GM08714 (cell line): ENCODE measurements around the gene CC2D1A.

Source experiments
- H3K4me3 ChIP-seq: fragments of 200-500 bp; sonication (Bioruptor generic); 2 replicates; pipeline ENCODE4 v1.5.1; 2014; ENCODE audit warnings: mild to moderate bottlenecking, low read length, inconsistent platforms
- ZNF274 ChIP-seq: IDR thresholded peaks from 2 replicates; pipeline ENCODE4 v1.6.1; 2012; ENCODE audit warnings: mild to moderate bottlenecking, low read depth, low read length

Gene CC2D1A

DNA sequence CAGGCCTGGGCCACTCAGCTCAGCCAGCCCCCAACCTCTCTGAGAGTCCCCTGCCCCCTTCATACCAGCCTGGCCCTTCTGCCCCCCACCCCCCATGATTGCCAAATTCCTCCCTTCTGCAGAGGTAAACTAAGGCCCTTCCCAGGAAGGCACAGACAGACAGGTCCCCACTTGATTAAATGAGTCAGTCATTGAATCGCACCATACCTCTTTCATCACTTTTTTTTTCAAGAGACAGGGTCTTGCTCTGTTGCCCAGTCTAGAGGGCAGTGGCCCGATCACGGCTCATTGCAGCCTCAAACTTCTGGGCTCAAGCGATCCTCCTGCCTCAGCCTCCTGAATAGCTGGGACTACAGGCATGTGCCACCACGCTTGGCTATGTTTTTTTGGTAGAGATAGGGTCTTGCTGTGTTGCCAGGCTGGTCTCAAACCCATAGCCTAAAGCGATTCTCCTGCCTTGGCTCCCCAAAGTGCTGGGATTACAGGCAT, 26.2 kb downstream of the CC2D1A start:
- H3K4me3 ChIP-seq: no peak overlapping the region
- no peak for TF ChIP-seq ZNF274

DNA sequence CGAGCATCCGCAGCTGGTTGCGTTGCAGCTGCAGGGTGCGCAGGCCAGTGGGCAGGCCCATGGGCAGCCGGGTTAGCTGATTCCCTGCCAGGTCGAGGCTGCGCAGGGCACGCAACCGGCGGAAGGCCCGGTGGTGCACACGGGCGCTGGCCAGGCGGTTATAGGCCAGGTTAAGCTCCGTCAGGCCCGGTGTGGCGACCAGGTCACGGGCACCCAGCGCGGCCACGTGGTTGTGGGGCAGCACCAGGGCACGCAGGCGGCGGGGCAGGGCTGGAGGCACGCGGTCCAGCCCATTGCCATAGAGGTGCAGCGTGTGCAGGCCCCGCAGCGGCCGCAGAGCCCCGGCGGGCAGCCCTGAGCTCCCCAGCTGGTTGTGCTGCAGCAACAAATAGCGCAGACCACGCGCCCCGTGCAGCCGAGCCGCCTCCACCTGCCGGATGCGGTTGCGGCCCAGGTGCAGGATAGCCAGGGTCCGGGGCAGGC, 27.0 kb downstream of the CC2D1A start:
- TF ChIP-seq ZNF274: no peak

DNA sequence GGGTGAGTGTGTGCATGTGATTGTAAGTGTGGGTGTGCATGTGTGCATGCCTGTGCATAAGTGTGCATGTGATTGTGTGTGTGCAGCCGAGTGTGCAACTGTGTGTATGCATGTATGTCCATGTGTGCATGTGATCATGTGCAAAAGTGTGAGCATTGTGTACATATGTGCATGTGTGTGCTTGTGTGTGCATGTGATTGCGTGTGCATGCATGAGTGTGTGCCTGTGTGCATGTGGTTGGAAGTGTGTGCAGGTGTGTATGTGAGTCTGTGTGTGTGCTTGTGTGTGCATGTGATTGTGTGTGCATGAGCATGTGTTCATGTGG, 28.7 kb downstream of the CC2D1A start:
- no peak for TF ChIP-seq ZNF274
- no peak overlapping the region for H3K4me3 ChIP-seq

More for the DNA sequence above, 27.0 kb downstream of the CC2D1A start:
- H3K4me3 ChIP-seq: no peak overlapping the region

DNA sequence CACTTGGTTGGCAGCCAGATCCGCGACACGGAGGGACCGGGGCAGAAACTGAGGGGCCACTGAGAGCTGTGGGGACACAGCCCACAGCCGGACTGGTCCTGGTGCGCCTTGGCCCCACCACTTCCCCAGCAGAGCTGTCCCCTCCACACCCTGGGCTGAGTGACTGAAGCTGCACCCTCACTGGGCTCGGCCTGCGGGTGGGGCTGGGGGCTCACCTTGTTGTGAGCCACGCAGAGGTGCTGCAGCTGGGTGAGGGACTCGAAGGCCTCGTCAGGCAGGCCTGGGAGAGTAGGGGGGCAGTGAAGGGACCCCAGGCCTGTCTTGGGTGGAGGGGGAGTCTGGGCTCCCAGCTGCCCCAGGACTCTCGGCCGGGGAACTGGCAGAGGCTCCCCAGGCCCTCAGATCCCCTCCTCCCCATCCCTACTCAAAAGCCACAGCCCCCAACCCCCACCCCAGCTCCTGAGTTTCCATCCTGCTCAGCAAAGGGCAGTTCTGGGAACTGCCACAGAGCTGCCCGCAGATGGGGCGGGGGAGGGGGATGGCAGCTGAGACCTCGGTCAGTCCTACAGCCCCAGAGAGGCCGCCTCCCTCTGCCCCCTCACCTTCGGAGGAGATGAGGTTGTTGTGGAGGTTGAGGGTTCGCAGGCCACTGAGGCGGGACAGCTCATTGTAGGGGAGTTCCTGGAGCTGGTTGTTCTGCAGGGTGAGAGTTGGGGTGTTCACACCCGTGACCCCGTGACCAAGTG, 29.9 kb downstream of the CC2D1A start:
- TF ChIP-seq ZNF274: no peak
- no peak overlapping the region for H3K4me3 ChIP-seq

DNA sequence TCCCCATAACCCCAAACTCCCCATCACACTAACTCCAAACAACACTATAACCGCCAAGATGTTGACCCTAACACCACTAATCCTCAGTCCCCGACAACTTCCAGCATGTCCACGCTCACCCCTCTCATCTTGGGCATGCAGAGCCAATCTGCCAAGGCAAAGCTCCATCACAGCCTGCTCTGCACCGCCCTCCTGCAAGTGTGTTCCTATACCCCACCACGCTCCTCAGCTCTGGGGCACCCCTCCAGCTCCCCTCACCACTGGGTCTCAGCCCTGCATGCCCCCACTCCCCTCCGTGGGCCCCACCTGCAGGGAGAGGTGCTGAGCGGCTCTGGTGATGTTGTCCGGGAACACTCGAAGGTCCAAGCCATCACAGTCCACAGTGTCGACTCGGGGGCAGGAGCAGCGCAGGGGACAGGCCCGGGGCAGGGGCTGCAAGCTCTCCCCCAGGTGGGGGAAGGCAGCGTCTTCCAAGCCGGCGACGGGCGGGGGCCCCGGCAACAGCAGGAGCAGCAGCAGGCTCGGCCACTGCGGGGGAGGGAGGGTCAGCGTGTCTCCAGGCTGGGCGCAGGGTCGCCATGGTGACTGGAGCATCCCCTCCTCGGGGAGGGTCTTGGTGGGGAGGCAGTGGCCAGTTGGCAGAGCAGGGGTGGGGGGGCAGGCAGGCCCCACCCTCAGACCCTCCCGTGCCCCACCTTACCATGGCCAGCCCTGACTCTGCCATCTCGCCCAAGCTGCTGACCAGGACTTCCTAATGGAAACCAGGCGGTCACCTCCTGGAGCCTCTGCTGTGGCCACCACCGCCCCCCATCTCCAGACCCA, 31.7 kb downstream of the CC2D1A start:
- no peak overlapping the region for H3K4me3 ChIP-seq

DNA sequence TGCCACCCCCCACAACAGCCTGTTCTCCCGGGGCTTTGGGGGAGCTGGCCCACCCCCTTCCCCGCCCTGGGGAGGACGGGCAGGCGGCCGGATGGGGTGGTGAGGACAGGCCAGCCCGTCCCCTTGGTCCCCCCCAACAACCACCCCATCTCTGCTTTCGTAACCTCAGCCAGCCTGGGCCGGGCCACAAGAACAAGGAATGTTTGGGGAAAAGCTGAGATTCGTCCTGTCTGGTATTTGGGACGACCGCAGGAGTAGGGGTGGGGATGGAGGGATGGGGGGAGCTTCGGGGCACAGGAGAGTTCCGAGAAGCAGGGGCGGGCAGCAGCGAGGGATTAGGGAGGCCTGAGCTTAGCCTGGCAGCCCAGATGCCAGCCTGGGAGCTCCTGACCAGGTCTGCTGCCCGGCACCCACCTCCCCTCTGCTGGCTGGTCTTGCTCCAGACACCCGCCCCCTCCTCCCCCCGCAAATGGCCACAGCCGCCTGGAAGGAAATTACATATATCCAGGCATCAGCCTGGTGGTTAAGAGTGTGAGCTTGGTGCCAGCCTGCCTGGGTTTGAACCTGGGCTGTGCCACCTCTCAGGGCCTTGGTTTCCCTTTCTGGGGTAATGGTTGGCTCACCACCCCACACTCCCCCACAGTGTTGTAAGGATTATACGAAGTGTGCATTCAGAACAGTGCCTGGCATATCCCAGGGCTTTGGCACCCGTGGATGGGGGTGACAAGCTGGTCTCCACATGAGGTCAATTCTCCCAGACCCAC, 32.5 kb downstream of the CC2D1A start, which contains the start of gene PODNL1:
Gene PODNL1 (minus strand): TSS at position 117 of the 764 bp plus-strand sequence. CDS start 236 bp downstream, outside the sequence.
- no peak within 1 kb of the TSS for H3K4me3 ChIP-seq

More for the DNA sequence above, 31.7 kb downstream of the CC2D1A start:
- no peak for TF ChIP-seq ZNF274

DNA sequence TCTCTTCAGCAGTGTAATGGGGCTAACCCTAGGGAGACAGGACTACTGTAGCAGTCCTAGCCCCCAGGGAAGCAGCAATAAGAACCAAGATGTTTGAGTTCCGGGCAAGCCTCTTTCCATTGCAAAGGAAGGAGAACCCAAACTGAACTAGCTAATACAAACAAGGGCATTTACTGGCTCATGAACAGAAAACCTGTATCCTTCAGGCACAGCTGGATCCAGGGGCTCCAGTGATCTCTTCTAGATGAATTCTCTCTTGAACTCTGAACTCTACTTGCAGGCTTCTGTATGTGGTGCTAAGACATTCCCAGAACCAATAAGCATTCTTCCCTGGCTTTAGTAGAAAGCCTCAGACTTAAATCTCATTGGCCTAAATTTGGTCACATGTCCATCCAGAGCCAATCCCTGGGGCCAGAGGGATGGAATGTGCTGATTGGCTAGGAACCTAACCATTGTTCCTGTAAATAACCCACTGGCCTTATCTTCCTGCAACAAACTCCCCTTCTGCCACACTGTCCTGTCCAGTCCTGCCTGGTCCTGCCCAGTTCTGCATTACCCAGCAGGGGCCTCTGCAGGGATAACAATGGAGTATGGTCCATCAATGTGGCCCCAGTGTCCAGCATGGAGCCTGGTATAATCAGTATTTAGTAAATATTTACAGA, 36.2 kb downstream of the CC2D1A start:
- no peak overlapping the region for H3K4me3 ChIP-seq
- TF ChIP-seq ZNF274: no peak

More for the DNA sequence above, 32.5 kb downstream of the CC2D1A start, which contains the start of gene PODNL1:
- no peak for TF ChIP-seq ZNF274

DNA sequence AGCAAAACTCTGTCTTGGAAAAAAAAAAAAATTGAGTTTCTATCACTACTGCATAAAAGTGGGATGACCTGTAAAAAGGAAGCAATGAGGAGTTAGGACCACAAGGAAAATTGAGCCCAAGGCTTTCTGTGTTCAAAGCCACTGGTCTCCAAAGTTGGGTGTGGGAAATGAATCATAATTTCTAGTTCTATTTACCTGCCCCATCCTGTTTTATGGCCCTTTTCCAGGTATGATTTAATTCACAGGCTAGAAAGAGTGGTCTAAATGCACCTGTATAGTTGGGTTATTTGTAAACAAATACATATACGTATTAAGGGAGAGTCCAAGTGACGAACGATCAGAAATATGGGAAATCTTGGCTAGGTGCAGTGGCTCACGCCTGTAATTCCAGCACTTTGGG, 40.4 kb downstream of the CC2D1A start:
- no peak for TF ChIP-seq ZNF274

DNA sequence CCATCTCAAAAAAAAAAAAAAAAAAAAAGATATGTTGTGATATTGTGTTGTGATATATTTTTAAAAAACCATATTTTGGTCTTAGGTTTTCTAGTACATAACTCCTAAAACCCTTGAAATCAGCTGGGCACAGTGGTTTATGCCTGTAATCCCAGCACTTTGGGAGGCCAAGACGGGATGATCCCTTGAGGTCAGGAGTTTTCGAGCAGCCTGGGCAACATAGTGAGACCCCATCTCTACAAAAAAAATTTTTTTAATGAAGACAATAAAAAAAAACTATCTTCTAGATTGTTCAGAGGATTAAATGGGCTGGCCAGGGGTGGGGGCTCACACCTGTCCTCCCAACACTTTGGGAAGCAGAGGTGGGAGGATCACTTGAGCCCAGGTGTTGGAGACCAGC, 45.0 kb downstream of the CC2D1A start:
- no peak for TF ChIP-seq ZNF274
- H3K4me3 ChIP-seq: no peak overlapping the region

More for the DNA sequence above, 40.4 kb downstream of the CC2D1A start:
- no peak overlapping the region for H3K4me3 ChIP-seq

DNA sequence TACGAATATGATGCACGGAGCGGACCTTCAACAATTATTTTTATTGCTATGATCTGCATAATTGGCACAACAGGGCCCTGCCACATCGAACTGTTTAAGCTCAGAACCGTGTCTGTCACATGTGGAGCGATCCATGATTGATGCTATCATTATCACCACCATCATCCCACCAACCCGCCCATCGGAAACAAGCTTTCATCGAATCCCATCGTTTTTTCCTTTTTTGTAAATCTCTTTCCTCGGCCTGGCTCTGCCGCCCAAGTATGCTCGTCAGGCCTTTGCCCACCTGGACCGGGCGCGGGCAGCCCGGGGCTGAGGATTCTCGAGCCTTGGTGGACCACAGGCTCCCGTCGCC, 45.8 kb downstream of the CC2D1A start:
- TF ChIP-seq ZNF274: no peak
- H3K4me3 ChIP-seq: peak overlapping the region; percentile 24; the same call in 1 of the 2 replicates

DNA sequence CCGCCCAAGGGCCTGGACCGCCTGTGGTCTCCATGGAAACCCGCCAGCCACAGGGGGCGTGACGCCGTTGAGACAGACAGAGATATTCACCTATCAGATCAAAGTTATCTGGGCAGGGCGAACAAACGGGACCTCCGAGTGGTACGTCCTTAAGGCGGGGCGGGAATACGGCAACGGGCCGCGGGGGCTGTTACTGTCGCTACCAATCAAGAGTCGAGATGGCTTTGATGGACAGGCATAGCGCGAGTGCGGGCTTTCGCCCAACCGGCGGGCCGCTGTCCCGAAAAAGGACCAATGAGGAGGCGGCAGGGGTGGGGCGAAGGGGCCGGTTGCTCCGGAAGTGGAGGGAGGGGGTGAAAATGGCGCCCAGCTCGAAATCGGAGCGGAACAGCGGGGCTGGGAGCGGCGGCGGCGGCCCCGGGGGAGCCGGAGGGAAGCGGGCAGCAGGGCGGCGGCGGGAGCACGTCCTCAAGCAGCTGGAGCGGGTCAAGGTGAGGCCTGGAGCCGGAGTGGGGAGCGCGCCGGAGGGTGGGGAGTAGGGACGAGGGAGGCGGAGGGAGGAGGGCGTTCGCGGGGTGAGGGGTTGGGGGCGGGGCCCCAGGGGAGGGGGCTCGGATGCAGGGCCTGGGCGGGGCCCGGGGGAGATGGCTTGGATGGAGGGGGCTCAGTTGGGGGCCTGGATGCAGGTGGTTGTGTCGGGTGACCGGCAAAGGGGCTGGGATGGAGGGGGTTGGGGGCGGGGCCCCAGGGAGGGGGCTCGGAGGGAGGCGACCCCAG, 46.3 kb downstream of the CC2D1A start, which contains the start of gene DCAF15:
Gene DCAF15 (plus strand): TSS at position 356 of the 777 bp plus-strand sequence. CDS start 4 bp downstream, at position 360.
- TF ChIP-seq ZNF274: no peak
- peak within 1 kb of the TSS; percentile 67 for H3K4me3 ChIP-seq

DNA sequence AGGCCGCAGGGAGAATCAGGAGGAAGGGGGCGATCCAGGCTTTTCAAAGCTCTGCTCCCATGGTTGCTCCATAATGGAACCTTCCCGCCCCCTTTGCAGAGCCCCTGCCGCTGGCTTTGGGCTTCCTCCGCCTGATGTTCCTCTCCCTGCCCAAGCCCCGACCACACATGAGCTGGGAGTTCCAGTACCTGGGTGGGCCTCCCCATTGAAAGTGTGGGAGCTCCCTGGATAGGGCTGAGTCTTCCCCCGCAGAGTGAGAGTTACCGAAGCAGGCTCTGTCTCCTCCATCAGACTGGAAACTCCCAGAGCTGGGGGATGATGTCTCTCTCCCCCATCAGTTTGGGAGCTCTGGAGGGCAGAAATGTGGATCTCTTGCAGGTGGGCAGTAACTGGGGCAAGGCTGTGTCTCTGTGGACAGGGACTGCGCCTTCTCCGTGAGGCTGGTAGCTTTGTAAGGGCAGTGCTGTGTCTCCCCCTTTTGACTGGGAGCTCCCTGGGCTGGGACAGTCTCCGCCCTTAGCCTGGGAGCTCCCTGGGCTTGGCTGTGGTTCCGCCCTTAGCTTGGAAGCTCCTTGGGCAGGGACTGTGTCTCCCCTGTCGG, 47.0 kb downstream of the CC2D1A start:
- no peak for TF ChIP-seq ZNF274
- peak overlapping the region; percentile 67 for H3K4me3 ChIP-seq
